Choroid plexus epithelial cell (primary cell): ENCODE measurements around the gene BTBD9.

ENCODE experiments used
- DNase-seq: peaks from one replicate; pipeline ENCODE4 v3.0.0-alpha.2; 2010; ENCODE audit warnings: low read depth
- H3K4me3 ChIP-seq: 2 replicates; pipeline ENCODE4 v1.5.1; 2011; ENCODE audit warnings: low read depth, mild to moderate bottlenecking, control low read depth, low read length, moderate library complexity
- CTCF ChIP-seq: conservative IDR thresholded peaks from 2 replicates; pipeline ENCODE4 v1.5.1; 2011; ENCODE audit warnings: low read depth, mild to moderate bottlenecking, control low read depth, inconsistent platforms, low read length, moderate library complexity

BTBD9 gene

GRCh38 chr6:38311201-38311600 is 328.5 kb downstream of the BTBD9 start:
- no peak overlapping the region for H3K4me3 ChIP-seq
- TF ChIP-seq CTCF: no peak
- no peak for DNase-seq

- no peak for TF ChIP-seq CTCF
- no peak overlapping the region for H3K4me3 ChIP-seq
- DNase-seq: no peak
Measured at GRCh38 chr6:38310061-38310460, 329.7 kb downstream of the BTBD9 start.

GRCh38 chr6:38307740-38308139 is 332.0 kb downstream of the BTBD9 start:
- TF ChIP-seq CTCF: no peak
- H3K4me3 ChIP-seq: no peak overlapping the region
- peak; percentile 39 for DNase-seq

- no peak for TF ChIP-seq CTCF
- peak; percentile 28 for DNase-seq
- H3K4me3 ChIP-seq: no peak overlapping the region
Measured at GRCh38 chr6:38306931-38307330, 332.8 kb downstream of the BTBD9 start.

GRCh38 chr6:38305995-38306681 is 333.6 kb downstream of the BTBD9 start:
- DNase-seq: no peak

GRCh38 chr6:38302838-38303237 is 336.9 kb downstream of the BTBD9 start:
- no peak overlapping the region for H3K4me3 ChIP-seq
- no peak for TF ChIP-seq CTCF
- DNase-seq: no peak

More at GRCh38 chr6:38305995-38306681, 333.6 kb downstream of the BTBD9 start:
- no peak overlapping the region for H3K4me3 ChIP-seq
- TF ChIP-seq CTCF: no peak

GRCh38 chr6:38302081-38302480 is 337.6 kb downstream of the BTBD9 start:
- no peak for TF ChIP-seq CTCF
- H3K4me3 ChIP-seq: no peak overlapping the region
- DNase-seq: peak; percentile 23
